Trophoblast cell (in vitro differentiated cells and primary cell): ENCODE results near the gene ONECUT2.
"Not testable (repeated sequence)": the region's sequence is repeated elsewhere in the genome, so short reads cannot be mapped to it uniquely, and the experiment has no call there.

Source experiments
- DNase-seq, 2 donors: peaks; one replicate each; pipeline ENCODE4 v3.0.0-alpha.2; 2016
- H2AFZ ChIP-seq: 2 replicates; pipeline ENCODE4 v1.6.1; 2013; ENCODE audit warnings: low read length, moderate library complexity, mild to moderate bottlenecking; ENCODE audit not compliant: insufficient read depth, poor library complexity
- H2AK5ac ChIP-seq: 2 replicates; pipeline ENCODE4 v1.6.1; 2013; ENCODE audit warnings: mild to moderate bottlenecking, low read length
- H2BK120ac ChIP-seq: 2 replicates; pipeline ENCODE4 v1.6.1; 2013; ENCODE audit warnings: low read length, mild to moderate bottlenecking, moderate library complexity; ENCODE audit not compliant: insufficient read depth, poor library complexity
- H2BK12ac ChIP-seq: 2 replicates; pipeline ENCODE4 v1.6.1; 2013; ENCODE audit warnings: mild to moderate bottlenecking, low read length, moderate library complexity
- H2BK5ac ChIP-seq: 2 replicates; pipeline ENCODE4 v1.6.1; 2013; ENCODE audit warnings: low read length, low read depth, moderate library complexity, mild to moderate bottlenecking; ENCODE audit not compliant: poor library complexity
- H3K14ac ChIP-seq: 2 replicates; pipeline ENCODE4 v1.6.1; 2013; ENCODE audit warnings: mild to moderate bottlenecking, low read length
- H3K18ac ChIP-seq: 2 replicates; pipeline ENCODE4 v1.6.1; 2013; ENCODE audit warnings: mild to moderate bottlenecking, low read length
- H3K23ac ChIP-seq: 2 replicates; pipeline ENCODE4 v1.6.1; 2013; ENCODE audit warnings: low read length
- H3K27ac ChIP-seq: 2 replicates; pipeline ENCODE4 v1.5.1; 2013; ENCODE audit warnings: low read depth, mild to moderate bottlenecking, inconsistent platforms, low read length, moderate library complexity
- H3K27me3 ChIP-seq: 2 replicates; pipeline ENCODE4 v1.6.1; 2013; ENCODE audit warnings: inconsistent platforms, mild to moderate bottlenecking, low read length, moderate library complexity; ENCODE audit not compliant: insufficient read depth
- H3K36me3 ChIP-seq, 2 experiments: 1 replicate in 1 of 2; 2 replicates in 1 of 2; pipeline ENCODE4 v1.6.1; 2013; ENCODE audit warnings: low read length in 2 of 2, mild to moderate bottlenecking in 2 of 2, moderate library complexity in 1 of 2; ENCODE audit not compliant: insufficient read depth in 2 of 2, control insufficient read depth in 1 of 2
- H3K4ac ChIP-seq: 2 replicates; pipeline ENCODE4 v1.6.1; 2013; ENCODE audit warnings: low read depth, mild to moderate bottlenecking, low read length, moderate library complexity
- H3K4me1 ChIP-seq, 2 experiments: 1 replicate in 1 of 2; 2 replicates in 1 of 2; pipeline ENCODE4 v1.6.1; 2013; ENCODE audit warnings: low read length in 2 of 2, mild to moderate bottlenecking in 2 of 2, moderate library complexity in 1 of 2; ENCODE audit not compliant: insufficient read depth in 2 of 2, control insufficient read depth in 1 of 2
- H3K4me2 ChIP-seq: 2 replicates; pipeline ENCODE4 v1.6.1; 2013; ENCODE audit warnings: inconsistent platforms, mild to moderate bottlenecking, low read length, moderate library complexity
- H3K4me3 ChIP-seq: 2 replicates; pipeline ENCODE4 v1.5.1; 2013; ENCODE audit warnings: mild to moderate bottlenecking, low read depth, low read length, inconsistent platforms
- H3K79me1 ChIP-seq: one replicate; pipeline ENCODE4 v1.6.1; 2013; ENCODE audit warnings: low read length
- H3K79me2 ChIP-seq: 2 replicates; pipeline ENCODE4 v1.6.1; 2013; ENCODE audit warnings: low read length, mild to moderate bottlenecking; ENCODE audit not compliant: control insufficient read depth, insufficient read depth, poor library complexity
- H3K9ac ChIP-seq: 2 replicates; pipeline ENCODE4 v1.6.1; 2013; ENCODE audit warnings: mild to moderate bottlenecking, low read length
- H3K9me3 ChIP-seq: 2 replicates; pipeline ENCODE4 v1.6.1; 2013; ENCODE audit warnings: low read depth, mild to moderate bottlenecking, control low read depth, inconsistent platforms, low read length; ENCODE audit not compliant: insufficient read depth
- H4K12ac ChIP-seq: 2 replicates; pipeline ENCODE4 v1.6.1; 2013; ENCODE audit warnings: low read depth, mild to moderate bottlenecking, low read length, moderate library complexity
- H4K8ac ChIP-seq: 2 replicates; pipeline ENCODE4 v1.6.1; 2013; ENCODE audit warnings: low read depth, mild to moderate bottlenecking, low read length, moderate library complexity
- H4K91ac ChIP-seq: one replicate; pipeline ENCODE4 v1.6.1; 2013; ENCODE audit warnings: low read depth, mild to moderate bottlenecking, low read length, moderate library complexity
- WGBS: extraction: QIAGEN DNeasy Blood & Tissue Kit; methylation state at CpG from one replicate; pipeline ENCODE4 v1.1.7; 2013; ENCODE audit warnings: missing lambda C conversion rate; ENCODE audit not compliant: insufficient read length, insufficient coverage; ENCODE audit errors: extremely low coverage; 5-methylcytosine and 5-hydroxymethylcytosine counted together

ONECUT2 gene

GRCh38 chr18:57516056-57516455 is 80.9 kb downstream of the ONECUT2 start:
- H3K27me3 ChIP-seq = no peaks in the 10 kb centered on the region
- H2AK5ac ChIP-seq = no peak overlapping the region
- no peak overlapping the region for H2BK12ac ChIP-seq
- H4K12ac ChIP-seq = no peak overlapping the region
- no peak overlapping the region for H4K91ac ChIP-seq
- no peak overlapping the region for H3K4me3 ChIP-seq
- H3K4me1 ChIP-seq = no peaks in the 10 kb centered on the region
- H3K79me2 ChIP-seq = no peaks in the 10 kb centered on the region
- WGBS = no CpG with 5 or more reads among the region's 6 CpGs
- H3K79me1 ChIP-seq = no peaks in the 10 kb centered on the region
- H3K9ac ChIP-seq = no peak overlapping the region
- no peak overlapping the region for H2AFZ ChIP-seq
- H3K23ac ChIP-seq = no peak overlapping the region
- no peak overlapping the region for H3K18ac ChIP-seq
- no peak overlapping the region for H3K14ac ChIP-seq
- no peak overlapping the region for H3K27ac ChIP-seq
- H3K4ac ChIP-seq = no peak overlapping the region
- H3K9me3 ChIP-seq = peaks cover 1% of the 10 kb centered on the region
- no peak overlapping the region for H2BK120ac ChIP-seq
- H3K36me3 ChIP-seq = no peaks in the 10 kb centered on the region
- no peak overlapping the region for H4K8ac ChIP-seq
- DNase-seq = no peak
- H3K4me2 ChIP-seq = no peak overlapping the region
- H2BK5ac ChIP-seq = no peak overlapping the region

GRCh38 chr18:57518533-57518932 is 83.4 kb downstream of the ONECUT2 start:
- no peak overlapping the region for H3K4ac ChIP-seq

GRCh38 chr18:57519668-57520424 is 84.7 kb downstream of the ONECUT2 start:
- H3K79me1 ChIP-seq = no peaks in the 10 kb centered on the region
- H2AFZ ChIP-seq = no peak overlapping the region
- no peak overlapping the region for H3K27ac ChIP-seq
- no peak overlapping the region for H3K4me3 ChIP-seq
- DNase-seq = no peak
- WGBS = no CpG with 5 or more reads among the region's 7 CpGs
- H3K4me2 ChIP-seq = no peak overlapping the region
- no peak overlapping the region for H4K91ac ChIP-seq
- H2BK5ac ChIP-seq = no peak overlapping the region
- no peaks in the 10 kb centered on the region for H3K27me3 ChIP-seq
- no peak overlapping the region for H2BK12ac ChIP-seq
- no peak overlapping the region for H3K18ac ChIP-seq
- H4K12ac ChIP-seq = no peak overlapping the region
- H4K8ac ChIP-seq = no peak overlapping the region
- no peak overlapping the region for H3K4ac ChIP-seq
- H3K4me1 ChIP-seq = no peaks in the 10 kb centered on the region
- H3K9me3 ChIP-seq = peaks cover 1% of the 10 kb centered on the region
- H2BK120ac ChIP-seq = no peak overlapping the region
- no peak overlapping the region for H3K23ac ChIP-seq
- H3K14ac ChIP-seq = no peak overlapping the region
- H3K9ac ChIP-seq = no peak overlapping the region
- H3K79me2 ChIP-seq = no peaks in the 10 kb centered on the region
- no peak overlapping the region for H2AK5ac ChIP-seq
- no peaks in the 10 kb centered on the region for H3K36me3 ChIP-seq

More at GRCh38 chr18:57518533-57518932, 83.4 kb downstream of the ONECUT2 start:
- Histone ChIP-seq H4K8ac (no peak overlapping the region), H3K4me3 (no peak overlapping the region), H3K14ac (no peak overlapping the region), H3K4me1 (no peaks in the 10 kb centered on the region), H3K27ac (no peak overlapping the region), H2BK5ac (no peak overlapping the region), H4K91ac (no peak overlapping the region), H3K27me3 (no peaks in the 10 kb centered on the region), H3K4me2 (no peak overlapping the region), H4K12ac (no peak overlapping the region), H3K23ac (no peak overlapping the region), H3K9ac (no peak overlapping the region), H3K79me2 (no peaks in the 10 kb centered on the region), H3K36me3 (no peaks in the 10 kb centered on the region), H2AFZ (no peak overlapping the region), H2AK5ac (no peak overlapping the region), H2BK120ac (no peak overlapping the region), H3K9me3 (peaks cover 1% of the 10 kb centered on the region), H3K79me1 (no peaks in the 10 kb centered on the region), H2BK12ac (no peak overlapping the region), H3K18ac (no peak overlapping the region)
- DNase-seq = no peak
- WGBS = no CpG with 5 or more reads among the region's 10 CpGs

GRCh38 chr18:57522348-57522747 is 87.2 kb downstream of the ONECUT2 start:
- not testable (repeated sequence) for H3K36me3 ChIP-seq, H2BK5ac ChIP-seq, H3K23ac ChIP-seq, H2BK12ac ChIP-seq, H4K91ac ChIP-seq, H2AK5ac ChIP-seq, H3K27me3 ChIP-seq, H3K4me3 ChIP-seq, H3K14ac ChIP-seq, H4K12ac ChIP-seq, H3K27ac ChIP-seq, H3K9ac ChIP-seq, H3K9me3 ChIP-seq, H3K79me2 ChIP-seq, H3K18ac ChIP-seq, DNase-seq, H3K4ac ChIP-seq, H3K79me1 ChIP-seq, H3K4me2 ChIP-seq, H4K8ac ChIP-seq, H3K4me1 ChIP-seq, H2AFZ ChIP-seq, H2BK120ac ChIP-seq
